ENCODE measurements around the gene RIT2. TPM values are rescaled to one million over a fixed set of nuclear protein-coding genes. Genes with fewer than 3 reads are reported as not detected.

The RIT2 gene
- total RNA-seq, 1 donor from 2014 or later = not detected

- no peak for DNase-seq
Observed at GRCh38 chr18:42922363-42922762, 193.1 kb downstream of the RIT2 start.

- no peak for DNase-seq
Observed at GRCh38 chr18:42921226-42921737, 194.2 kb downstream of the RIT2 start.

- DNase-seq = no peak
Observed at GRCh38 chr18:42920621-42921020, 194.9 kb downstream of the RIT2 start.

GRCh38 chr18:42915299-42915698 lies 200.2 kb downstream of the RIT2 start:
- DNase-seq = no peak

GRCh38 chr18:42914476-42914875 lies 201.0 kb downstream of the RIT2 start:
- no peak for DNase-seq

GRCh38 chr18:42909095-42909494 lies 206.4 kb downstream of the RIT2 start:
- DNase-seq = no peak

GRCh38 chr18:42906761-42907160 lies 208.7 kb downstream of the RIT2 start:
- no peak for DNase-seq

- no peak for DNase-seq
Observed at GRCh38 chr18:42901161-42901560, 214.3 kb downstream of the RIT2 start.

- DNase-seq = no peak
Observed at GRCh38 chr18:42893977-42894376, 221.5 kb downstream of the RIT2 start.

- DNase-seq = no peak
Observed at GRCh38 chr18:42892181-42892580, 223.3 kb downstream of the RIT2 start.

GRCh38 chr18:42891705-42892104 lies 223.8 kb downstream of the RIT2 start:
- no peak for DNase-seq

- no peak for DNase-seq
Observed at GRCh38 chr18:42883169-42883568, 232.3 kb downstream of the RIT2 start.

- DNase-seq = no peak
Observed at GRCh38 chr18:42882122-42882521, 233.4 kb downstream of the RIT2 start.

- DNase-seq = no peak
Observed at GRCh38 chr18:42872838-42873237, 242.6 kb downstream of the RIT2 start.

GRCh38 chr18:42864876-42865275 lies 250.6 kb downstream of the RIT2 start:
- DNase-seq = no peak

GRCh38 chr18:42861271-42861670 lies 254.2 kb downstream of the RIT2 start:
- DNase-seq = no peak

GRCh38 chr18:42860548-42860947 lies 254.9 kb downstream of the RIT2 start:
- DNase-seq = no peak

GRCh38 chr18:42860011-42860410 lies 255.5 kb downstream of the RIT2 start:
- DNase-seq = no peak

GRCh38 chr18:42854558-42854957 lies 260.9 kb downstream of the RIT2 start:
- no peak for DNase-seq

- no peak for DNase-seq
Observed at GRCh38 chr18:42850174-42851083, 265.1 kb downstream of the RIT2 start.

- no peak for DNase-seq
Observed at GRCh38 chr18:42839408-42839807, 276.1 kb downstream of the RIT2 start.

GRCh38 chr18:42838546-42839145 lies 276.8 kb downstream of the RIT2 start:
- DNase-seq = no peak

- DNase-seq = no peak
Observed at GRCh38 chr18:42830936-42831335, 284.5 kb downstream of the RIT2 start.

- no peak for DNase-seq
Observed at GRCh38 chr18:42828881-42829280, 286.6 kb downstream of the RIT2 start.
